Naive thymus-derived CD8-positive, alpha-beta T cell (primary cell): ENCODE results near the gene PELI1. TPM values are rescaled to one million over a fixed set of nuclear protein-coding genes. Genes with fewer than 3 reads are reported as not detected.
A peak's percentile ranks its signal among the peaks of the same experiment; 100 is the strongest.

Experiments used
- ATAC-seq, 2 donors: fragments of 150-1000 bp; cut with Tn5 transposase in 1 of 2; sonication (Bioruptor Pico), chemical (Tn5 transposase) in 1 of 2; 1 replicate in 1 of 2; 2 replicates in 1 of 2; pipeline ENCODE4 v1.10.0; 2021; ENCODE audit warnings: mild to moderate bottlenecking in 2 of 2, moderate library complexity in 2 of 2
- POLR2A ChIA-PET: fragments of 350-600 bp; sonication (Branson Sonifier 250); formaldehyde crosslinking; loops from one replicate; lab custom pipeline; 2021; ENCODE audit warnings: antibody characterized with exemption; lab: Charles Lee
- DNase-seq, 10 donors: peaks; one replicate each; pipeline versions ENCODE4 v3.0.0 to v3.0.0-alpha.2; 2020 to 2022
- H3K27ac Mint-ChIP-seq, 10 donors: one replicate each; pipeline ENCODE4 v1.8.0; 2020 to 2022; ENCODE audit warnings: mild to moderate bottlenecking in 10 of 10, mixed read lengths in 10 of 10, moderate library complexity in 4 of 10, inconsistent platforms in 1 of 10
- H3K27me3 Mint-ChIP-seq, 5 donors: one replicate each; pipeline ENCODE4 v1.8.0; 2021 to 2022; ENCODE audit warnings: mixed read lengths in 5 of 5
- H3K36me3 Mint-ChIP-seq, 3 donors: one replicate each; pipeline ENCODE4 v1.8.0; 2020 to 2022; ENCODE audit warnings: mixed read lengths in 3 of 3, mild to moderate bottlenecking in 2 of 3, inconsistent platforms in 1 of 3
- H3K4me1 Mint-ChIP-seq, 4 donors: one replicate each; pipeline ENCODE4 v1.8.0; 2021 to 2022; ENCODE audit warnings: mixed read lengths in 4 of 4
- H3K4me3 Mint-ChIP-seq, 10 donors: one replicate each; pipeline ENCODE4 v1.8.0; 2020 to 2022; ENCODE audit warnings: mild to moderate bottlenecking in 10 of 10, mixed read lengths in 10 of 10, moderate library complexity in 6 of 10, inconsistent platforms in 1 of 10
- H3K9me3 Mint-ChIP-seq, 9 donors: one replicate each; pipeline ENCODE4 v1.8.0; 2020 to 2022; ENCODE audit warnings: mixed read lengths in 9 of 9, mild to moderate bottlenecking in 3 of 9, inconsistent platforms in 1 of 9, moderate library complexity in 1 of 9
- polyA plus RNA-seq, 3 donors: library from polyadenylated mRNA; unstranded; fragments of 300-500 nt; fragmentation: Illumina TruSeq; gene quantifications; one replicate each; pipeline ENCODE4 v1.2.3, GENCODE V29; 2021
- total RNA-seq, 8 experiments: library from RNA in 2 of 8; stranded (reverse) in 2 of 8; gene quantifications; one replicate each; pipeline ENCODE4 v1.2.3 and lab custom pipeline; 2021 to 2026

Gene PELI1
- total and polyA plus RNA-seq, 5 experiments from 2014 or later, result 4.7 to 27.8 (median 5.8) TPM

- Mint-ChIP-seq H3K36me3 (no peaks in the 10 kb centered on the region), H3K9me3 (peaks cover 0 to 11% (median 0%) of the 10 kb centered on the region in 9 donors), H3K4me1 (peaks cover 16 to 32% (median 27%) of the 10 kb centered on the region in 4 donors), H3K27ac (peak overlapping the region in 6 of 10 donors; percentile 17 to 83 (median 38)), H3K27me3 (no peaks in the 10 kb centered on the region), H3K4me3 (no peak overlapping the region)
- no peak for DNase-seq
- POLR2A ChIA-PET, result no interaction called here
- no peak for ATAC-seq
These were observed 76.9 kb downstream of the PELI1 start for GRCh38 chr2:64067326-64067725.

- H3K4me3 Mint-ChIP-seq, result peak overlapping the region in 2 of 10 donors; percentile 28 to 53
- DNase-seq, result no peak
- POLR2A ChIA-PET, result interaction anchor here (1.4 kb wide), 1 partner anchor 7 kb away, joined by 3 read pairs; no protein-coding TSS in a partner anchor
- H3K4me1 Mint-ChIP-seq, result peaks cover 16 to 33% (median 27%) of the 10 kb centered on the region in 4 donors
- H3K27me3 Mint-ChIP-seq, result no peaks in the 10 kb centered on the region
- H3K9me3 Mint-ChIP-seq, result peaks cover 0 to 11% (median 0%) of the 10 kb centered on the region in 9 donors
- no peak for ATAC-seq
- no peaks in the 10 kb centered on the region for H3K36me3 Mint-ChIP-seq
- peak overlapping the region; percentile 55 to 96 (median 88) for H3K27ac Mint-ChIP-seq
These were observed 78.7 kb downstream of the PELI1 start for GRCh38 chr2:64065516-64065915.

GRCh38 chr2:64063924-64064331 lies 80.3 kb downstream of the PELI1 start:
- DNase-seq, result no peak
- H3K4me1 Mint-ChIP-seq, result peaks cover 16 to 33% (median 27%) of the 10 kb centered on the region in 4 donors
- POLR2A ChIA-PET, result interaction anchor here (1.4 kb wide), 1 partner anchor 9 kb away, joined by 3 read pairs; no protein-coding TSS in a partner anchor
- H3K27me3 Mint-ChIP-seq, result no peaks in the 10 kb centered on the region
- peaks cover 0 to 11% (median 0%) of the 10 kb centered on the region in 9 donors for H3K9me3 Mint-ChIP-seq
- H3K27ac Mint-ChIP-seq, result peak overlapping the region; percentile 68 to 96 (median 88)
- H3K4me3 Mint-ChIP-seq, result peak overlapping the region in 6 of 10 donors; percentile 1 to 33 (median 15)
- ATAC-seq, result no peak
- H3K36me3 Mint-ChIP-seq, result no peaks in the 10 kb centered on the region

- DNase-seq (no peak), ATAC-seq (no peak)
- Mint-ChIP-seq H3K9me3 (peaks cover 0 to 11% (median 0%) of the 10 kb centered on the region in 9 donors), H3K4me3 (peak overlapping the region in 5 of 10 donors; percentile 1 to 33 (median 18)), H3K27ac (peak overlapping the region; percentile 68 to 96 (median 88)), H3K36me3 (no peaks in the 10 kb centered on the region), H3K4me1 (peaks cover 16 to 33% (median 27%) of the 10 kb centered on the region in 4 donors), H3K27me3 (no peaks in the 10 kb centered on the region)
- POLR2A ChIA-PET, result no interaction called here
These were observed 80.8 kb downstream of the PELI1 start for GRCh38 chr2:64063454-64063853.

GRCh38 chr2:64062840-64063239 lies 81.4 kb downstream of the PELI1 start:
- peaks cover 16 to 33% (median 27%) of the 10 kb centered on the region in 4 donors for H3K4me1 Mint-ChIP-seq
- DNase-seq (no peak), ATAC-seq (no peak)
- H3K27ac Mint-ChIP-seq, result peak overlapping the region in 7 of 10 donors; percentile 44 to 96 (median 81)
- peaks cover 0 to 5% (median 0%) of the 10 kb centered on the region in 5 donors for H3K27me3 Mint-ChIP-seq
- no peak overlapping the region for H3K4me3 Mint-ChIP-seq
- POLR2A ChIA-PET, result interaction anchor here (1.1 kb wide), 1 partner anchor 26 kb away, joined by 3 read pairs; no protein-coding TSS in a partner anchor
- H3K36me3 Mint-ChIP-seq, result no peaks in the 10 kb centered on the region
- H3K9me3 Mint-ChIP-seq, result peaks cover 0 to 11% (median 0%) of the 10 kb centered on the region in 9 donors

- Mint-ChIP-seq H3K27me3 (peaks cover 0 to 5% (median 0%) of the 10 kb centered on the region in 5 donors), H3K4me1 (peaks cover 9 to 24% (median 21%) of the 10 kb centered on the region in 4 donors), H3K27ac (peak overlapping the region in 1 of 10 donors; percentile 28), H3K36me3 (no peaks in the 10 kb centered on the region), H3K4me3 (no peak overlapping the region), H3K9me3 (no peaks in the 10 kb centered on the region)
- DNase-seq (no peak), ATAC-seq (no peak)
- POLR2A ChIA-PET, result interaction anchor here (0.7 kb wide), 1 partner anchor 83 kb away, joined by 4 read pairs; no protein-coding TSS in a partner anchor
These were observed 85.0 kb downstream of the PELI1 start for GRCh38 chr2:64059270-64059669.

GRCh38 chr2:64056021-64056420 lies 88.2 kb downstream of the PELI1 start:
- H3K27me3 Mint-ChIP-seq, result peaks cover 0 to 5% (median 0%) of the 10 kb centered on the region in 5 donors
- H3K9me3 Mint-ChIP-seq, result no peaks in the 10 kb centered on the region
- no peak overlapping the region for H3K4me3 Mint-ChIP-seq
- H3K27ac Mint-ChIP-seq, result peak overlapping the region in 1 of 10 donors; percentile 68
- H3K36me3 Mint-ChIP-seq, result no peaks in the 10 kb centered on the region
- DNase-seq, result no peak
- peaks cover 15 to 43% (median 30%) of the 10 kb centered on the region in 4 donors for H3K4me1 Mint-ChIP-seq
- POLR2A ChIA-PET, result no interaction called here
- ATAC-seq, result no peak

- Mint-ChIP-seq H3K4me3 (no peak overlapping the region), H3K9me3 (no peaks in the 10 kb centered on the region), H3K36me3 (no peaks in the 10 kb centered on the region), H3K27me3 (peaks cover 0 to 5% (median 0%) of the 10 kb centered on the region in 5 donors), H3K4me1 (peaks cover 20 to 52% (median 37%) of the 10 kb centered on the region in 4 donors), H3K27ac (peak overlapping the region in 5 of 10 donors; percentile 4 to 81 (median 29))
- DNase-seq (no peak), ATAC-seq (no peak)
- POLR2A ChIA-PET, result interaction anchor here (0.9 to 1.4 kb wide), 2 partner anchors 89 to 273 kb away, joined by 3 to 4 read pairs; no protein-coding TSS in a partner anchor
These were observed 89.9 kb downstream of the PELI1 start for GRCh38 chr2:64054161-64054915.

GRCh38 chr2:64052463-64053241 lies 91.6 kb downstream of the PELI1 start:
- POLR2A ChIA-PET, result interaction anchor here (0.6 to 6.4 kb wide), 3 partner anchors 9 to 275 kb away, joined by 4 to 69 read pairs (median 5); no protein-coding TSS in a partner anchor
- peak; percentile 57 to 68 for ATAC-seq
- H3K4me3 Mint-ChIP-seq, result peak overlapping the region in 6 of 10 donors; percentile 5 to 61 (median 32)
- H3K27me3 Mint-ChIP-seq, result no peaks in the 10 kb centered on the region
- no peaks in the 10 kb centered on the region for H3K36me3 Mint-ChIP-seq
- H3K4me1 Mint-ChIP-seq, result peaks cover 20 to 53% (median 38%) of the 10 kb centered on the region in 4 donors
- H3K27ac Mint-ChIP-seq, result peak overlapping the region in 7 of 10 donors; percentile 6 to 83 (median 66)
- no peaks in the 10 kb centered on the region for H3K9me3 Mint-ChIP-seq
- peak in 5 of 10 donors; percentile 19 to 50 (median 24) for DNase-seq

GRCh38 chr2:64049633-64050220 lies 94.5 kb downstream of the PELI1 start:
- H3K27ac Mint-ChIP-seq, result peak overlapping the region in 9 of 10 donors; percentile 13 to 85 (median 60)
- H3K27me3 Mint-ChIP-seq, result no peaks in the 10 kb centered on the region
- peak overlapping the region in 1 of 10 donors; percentile 4 for H3K4me3 Mint-ChIP-seq
- POLR2A ChIA-PET, result interaction anchor here (0.6 to 6.4 kb wide), 4 partner anchors 42 to 281 kb away, joined by 3 to 69 read pairs (median 4); no protein-coding TSS in a partner anchor
- H3K9me3 Mint-ChIP-seq, result no peaks in the 10 kb centered on the region
- ATAC-seq (peak; percentile 93 to 94), DNase-seq (peak; percentile 11 to 86 (median 70))
- H3K36me3 Mint-ChIP-seq, result no peaks in the 10 kb centered on the region
- H3K4me1 Mint-ChIP-seq, result peaks cover 17 to 45% (median 35%) of the 10 kb centered on the region in 4 donors

GRCh38 chr2:64045938-64046337 lies 98.3 kb downstream of the PELI1 start:
- POLR2A ChIA-PET, result interaction anchor here (0.6 kb wide), 1 partner anchor 775 kb away, joined by 4 read pairs; no protein-coding TSS in a partner anchor
- H3K27ac Mint-ChIP-seq, result no peak overlapping the region
- H3K4me3 Mint-ChIP-seq, result no peak overlapping the region
- no peaks in the 10 kb centered on the region for H3K36me3 Mint-ChIP-seq
- no peaks in the 10 kb centered on the region for H3K27me3 Mint-ChIP-seq
- no peak for DNase-seq
- ATAC-seq, result no peak
- H3K4me1 Mint-ChIP-seq, result peaks cover 5 to 11% (median 9%) of the 10 kb centered on the region in 4 donors
- no peaks in the 10 kb centered on the region for H3K9me3 Mint-ChIP-seq
